Type B pancreatic cell (in vitro differentiated cells): Measurements from ENCODE around the gene ENPP6. TPM values are rescaled to one million over a fixed set of nuclear protein-coding genes. Genes with fewer than 3 reads are reported as not detected.

ENCODE experiments used
- DNase-seq: peaks from one replicate; pipeline ENCODE4 v3.0.0; 2021; ENCODE audit warnings: mixed read lengths; ENCODE audit not compliant: unreplicated experiment; ENCODE audit errors: extremely low spot score
- H3K27ac Mint-ChIP-seq: 2 replicates; pipeline ENCODE4 v1.8.0; 2021; ENCODE audit warnings: mild to moderate bottlenecking, mixed read lengths
- H3K27me3 Mint-ChIP-seq: 2 replicates; pipeline ENCODE4 v1.8.0; 2021; ENCODE audit warnings: mixed read lengths
- H3K36me3 Mint-ChIP-seq: 2 replicates; pipeline ENCODE4 v1.8.0; 2021; ENCODE audit warnings: mixed read lengths
- H3K4me1 Mint-ChIP-seq: one replicate; pipeline ENCODE4 v1.8.0; 2021; ENCODE audit warnings: mixed read lengths; ENCODE audit not compliant: unreplicated experiment
- H3K4me3 Mint-ChIP-seq: 2 replicates; pipeline ENCODE4 v1.8.0; 2021; ENCODE audit warnings: mild to moderate bottlenecking, mixed read lengths
- H3K9me3 Mint-ChIP-seq: 2 replicates; pipeline ENCODE4 v1.8.0; 2021; ENCODE audit warnings: mixed read lengths
- CTCF ChIP-seq: fragments of 200-600 bp; sonication (generic); conservative IDR thresholded peaks from 2 replicates; pipeline ENCODE4 v1.5.0; 2021; ENCODE audit warnings: antibody characterized with exemption, mild to moderate bottlenecking
- total RNA-seq: library from RNA; stranded (reverse); gene quantifications from 2 replicates; pipeline ENCODE4 v1.2.1, GENCODE V29; 2021; ENCODE audit warnings: low replicate concordance

Gene ENPP6
- total RNA-seq, 1 donor from 2014 or later, result 0.51 TPM

GRCh38 chr4:184114431-184114830, 103.2 kb downstream of the ENPP6 start:
- Mint-ChIP-seq H3K36me3 (no peaks in the 10 kb centered on the region), H3K4me3 (no peak overlapping the region), H3K27ac (no peak overlapping the region), H3K27me3 (no peaks in the 10 kb centered on the region), H3K9me3 (no peaks in the 10 kb centered on the region), H3K4me1 (no peaks in the 10 kb centered on the region)
- no peak for DNase-seq
- no peak for TF ChIP-seq CTCF

GRCh38 chr4:184112006-184112550, 105.6 kb downstream of the ENPP6 start:
- DNase-seq, result no peak
- Mint-ChIP-seq H3K36me3 (no peaks in the 10 kb centered on the region), H3K9me3 (no peaks in the 10 kb centered on the region), H3K4me1 (no peaks in the 10 kb centered on the region), H3K4me3 (no peak overlapping the region), H3K27ac (no peak overlapping the region), H3K27me3 (peaks cover 4% of the 10 kb centered on the region)
- no peak for TF ChIP-seq CTCF

- Mint-ChIP-seq H3K36me3 (no peaks in the 10 kb centered on the region), H3K27ac (no peak overlapping the region), H3K4me1 (peaks cover 4% of the 10 kb centered on the region), H3K4me3 (no peak overlapping the region), H3K9me3 (peaks cover 5% of the 10 kb centered on the region), H3K27me3 (peaks cover 4% of the 10 kb centered on the region)
- no peak for DNase-seq
- TF ChIP-seq CTCF, result no peak
Observed at GRCh38 chr4:184111233-184111832, 106.3 kb downstream of the ENPP6 start.

- Mint-ChIP-seq H3K4me1 (peaks cover 5% of the 10 kb centered on the region), H3K36me3 (no peaks in the 10 kb centered on the region), H3K27me3 (peaks cover 4% of the 10 kb centered on the region), H3K27ac (no peak overlapping the region), H3K4me3 (no peak overlapping the region), H3K9me3 (peaks cover 6% of the 10 kb centered on the region)
- TF ChIP-seq CTCF, result no peak
- DNase-seq, result no peak
Observed at GRCh38 chr4:184110452-184111224, 107.0 kb downstream of the ENPP6 start.

- peaks cover 5% of the 10 kb centered on the region for H3K36me3 Mint-ChIP-seq
- peaks cover 23% of the 10 kb centered on the region for H3K4me1 Mint-ChIP-seq
- H3K27ac Mint-ChIP-seq, result no peak overlapping the region
- no peak overlapping the region for H3K4me3 Mint-ChIP-seq
- H3K27me3 Mint-ChIP-seq, result peaks cover 4% of the 10 kb centered on the region
- peaks cover 15% of the 10 kb centered on the region for H3K9me3 Mint-ChIP-seq
- no peak for TF ChIP-seq CTCF
- no peak for DNase-seq
Observed at GRCh38 chr4:184108006-184108501, 109.6 kb downstream of the ENPP6 start.
